OCI-LY3 (cell line): ENCODE measurements around the gene TIGD3.

Source experiments
- H2AFZ ChIP-seq: fragments of 200-600, 300-600 bp; shearing (Covaris generic); 2 replicates; pipeline ENCODE4 v1.6.0; 2014; ENCODE audit warnings: antibody characterized with exemption, low read depth, low read length
- H3K27ac ChIP-seq: fragments of 200-600, 300-600 bp; sonication (generic); 2 replicates; pipeline ENCODE4 v1.5.1; 2014; ENCODE audit warnings: mild to moderate bottlenecking, low read length, moderate library complexity, mixed read lengths
- H3K27me3 ChIP-seq: fragments of 200-600, 300-600 bp; sonication (generic); 2 replicates; pipeline ENCODE4 v1.6.1; 2014; ENCODE audit warnings: low read depth, low read length, mixed read lengths
- H3K36me3 ChIP-seq: fragments of 200-600, 300-600 bp; sonication (generic); replicated peaks from 2 replicates; pipeline ENCODE3; 2014; ENCODE audit warnings: low read depth, low read length, mixed read lengths
- H3K4me1 ChIP-seq: fragments of 300-600, 200-600 bp; sonication (generic); 2 replicates; pipeline ENCODE4 v1.6.1; 2014; ENCODE audit warnings: low read length, mixed read lengths
- H3K4me2 ChIP-seq: fragments of 200-600, 300-600 bp; sonication (generic); 2 replicates; pipeline ENCODE4 v1.6.1; 2014; ENCODE audit warnings: low read length, mixed read lengths
- H3K4me3 ChIP-seq: fragments of 300-600, 200-600 bp; sonication (generic); 2 replicates; pipeline ENCODE4 v1.5.1; 2014; ENCODE audit warnings: antibody characterized with exemption, mild to moderate bottlenecking, low read length, moderate library complexity
- H3K79me2 ChIP-seq: fragments of 300-600, 200-600 bp; shearing (Covaris generic); 2 replicates; pipeline ENCODE4 v1.6.1; 2014; ENCODE audit warnings: mild to moderate bottlenecking, low read length, mixed read lengths
- H3K9ac ChIP-seq: fragments of 300-600, 200-600 bp; shearing (Covaris generic); 2 replicates; pipeline ENCODE4 v1.6.0; 2014; ENCODE audit warnings: mild to moderate bottlenecking, low read length, moderate library complexity
- H3K9me3 ChIP-seq: fragments of 200-600, 300-600 bp; shearing (Covaris generic); 2 replicates; pipeline ENCODE4 v1.6.1; 2014; ENCODE audit warnings: low read length, mixed read lengths; ENCODE audit not compliant: insufficient read depth
- H4K20me1 ChIP-seq: fragments of 200-600, 300-600 bp; sonication (generic); 2 replicates; pipeline ENCODE4 v1.6.1; 2016; ENCODE audit warnings: low read length, mixed read lengths; ENCODE audit not compliant: insufficient read depth
- EZH2phosphoT487 ChIP-seq: fragments of 200-600 bp; shearing (Covaris generic); IDR thresholded peaks from 2 replicates; pipeline ENCODE4 v1.6.1; 2018; ENCODE audit warnings: antibody characterized with exemption, mixed run types, low read depth
- TF ChIP-seq, protein P1 (sequence below): fragments of 200-600, 300-600 bp; sonication (generic); IDR thresholded peaks from 2 replicates; pipeline ENCODE4 v1.5.1; 2014; ENCODE audit warnings: antibody characterized with exemption, low read length, low read depth

Gene TIGD3

DNA sequence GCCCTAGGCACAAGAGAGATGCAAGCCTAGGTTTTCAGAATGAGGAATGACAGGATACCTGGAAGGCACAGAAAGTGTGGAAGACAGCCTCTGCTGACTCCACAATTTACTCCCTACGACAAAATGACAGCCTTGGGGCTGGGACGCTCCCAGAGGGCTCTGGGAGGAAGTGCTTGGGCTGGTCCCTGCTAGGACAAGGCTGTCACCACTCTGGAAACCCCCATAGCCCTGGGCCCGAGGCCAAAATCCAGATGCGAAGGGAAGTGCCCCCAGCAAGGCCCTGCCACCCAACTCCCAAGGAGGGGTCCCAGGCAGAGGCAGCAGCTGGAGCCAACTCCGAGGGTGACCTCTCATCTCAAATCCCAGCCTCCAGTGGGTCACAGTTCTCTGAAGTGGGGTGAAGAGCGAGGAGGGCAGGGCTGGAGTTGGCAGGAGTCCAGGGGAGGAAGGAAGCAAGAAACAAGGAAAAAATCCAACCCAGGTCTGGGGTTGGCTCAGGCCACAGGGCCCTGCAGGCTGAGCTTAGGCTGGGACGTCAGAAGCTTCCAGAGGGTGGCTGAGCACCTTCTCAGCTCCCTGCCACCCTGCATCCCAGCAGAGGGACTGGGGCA, 46.2 kb upstream of the TIGD3 start:
- no peak overlapping the region for H2AFZ ChIP-seq
- H3K4me3 ChIP-seq: no peak overlapping the region
- H3K27me3 ChIP-seq: peaks cover 5% of the 10 kb centered on the region
- H3K36me3 ChIP-seq: peaks cover 8% of the 10 kb centered on the region
- H3K9me3 ChIP-seq: no peaks in the 10 kb centered on the region
- no peak for TF ChIP-seq EZH2phosphoT487
- TF ChIP-seq, protein P1, sequence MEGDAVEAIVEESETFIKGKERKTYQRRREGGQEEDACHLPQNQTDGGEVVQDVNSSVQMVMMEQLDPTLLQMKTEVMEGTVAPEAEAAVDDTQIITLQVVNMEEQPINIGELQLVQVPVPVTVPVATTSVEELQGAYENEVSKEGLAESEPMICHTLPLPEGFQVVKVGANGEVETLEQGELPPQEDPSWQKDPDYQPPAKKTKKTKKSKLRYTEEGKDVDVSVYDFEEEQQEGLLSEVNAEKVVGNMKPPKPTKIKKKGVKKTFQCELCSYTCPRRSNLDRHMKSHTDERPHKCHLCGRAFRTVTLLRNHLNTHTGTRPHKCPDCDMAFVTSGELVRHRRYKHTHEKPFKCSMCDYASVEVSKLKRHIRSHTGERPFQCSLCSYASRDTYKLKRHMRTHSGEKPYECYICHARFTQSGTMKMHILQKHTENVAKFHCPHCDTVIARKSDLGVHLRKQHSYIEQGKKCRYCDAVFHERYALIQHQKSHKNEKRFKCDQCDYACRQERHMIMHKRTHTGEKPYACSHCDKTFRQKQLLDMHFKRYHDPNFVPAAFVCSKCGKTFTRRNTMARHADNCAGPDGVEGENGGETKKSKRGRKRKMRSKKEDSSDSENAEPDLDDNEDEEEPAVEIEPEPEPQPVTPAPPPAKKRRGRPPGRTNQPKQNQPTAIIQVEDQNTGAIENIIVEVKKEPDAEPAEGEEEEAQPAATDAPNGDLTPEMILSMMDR: no peak
- no peak overlapping the region for H3K27ac ChIP-seq
- H4K20me1 ChIP-seq: no peaks in the 10 kb centered on the region
- H3K4me2 ChIP-seq: no peak overlapping the region
- H3K4me1 ChIP-seq: peaks cover 7% of the 10 kb centered on the region
- H3K9ac ChIP-seq: no peak overlapping the region
- no peaks in the 10 kb centered on the region for H3K79me2 ChIP-seq

DNA sequence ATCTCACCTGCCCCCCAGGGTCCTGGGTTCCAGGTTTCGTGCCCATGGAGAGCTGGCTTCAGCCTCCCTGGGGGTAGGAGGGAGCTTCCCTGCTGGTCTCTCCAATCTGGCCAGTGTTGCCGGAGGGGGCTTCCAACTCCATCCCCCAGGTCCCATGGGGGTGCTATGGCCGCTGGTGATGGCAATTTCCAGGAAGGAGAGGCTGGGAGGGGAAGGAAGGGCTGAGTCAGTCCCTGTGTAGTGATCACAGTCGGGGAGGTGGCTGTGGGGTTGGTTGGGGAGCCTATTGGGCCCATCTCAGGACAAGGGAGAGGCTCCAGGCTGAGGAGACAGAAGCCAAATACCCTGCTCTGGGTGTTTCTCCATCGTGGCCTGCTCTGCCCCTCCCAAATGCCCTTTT, 45.5 kb upstream of the TIGD3 start:
- no peaks in the 10 kb centered on the region for H4K20me1 ChIP-seq
- H3K4me2 ChIP-seq: no peak overlapping the region
- H3K4me1 ChIP-seq: peaks cover 7% of the 10 kb centered on the region
- no peak overlapping the region for H3K4me3 ChIP-seq
- no peak overlapping the region for H2AFZ ChIP-seq
- TF ChIP-seq, protein P1: no peak
- no peak for TF ChIP-seq EZH2phosphoT487
- no peaks in the 10 kb centered on the region for H3K9me3 ChIP-seq
- H3K36me3 ChIP-seq: peaks cover 2% of the 10 kb centered on the region
- H3K79me2 ChIP-seq: no peaks in the 10 kb centered on the region
- H3K27me3 ChIP-seq: peaks cover 11% of the 10 kb centered on the region
- H3K9ac ChIP-seq: no peak overlapping the region
- H3K27ac ChIP-seq: no peak overlapping the region

DNA sequence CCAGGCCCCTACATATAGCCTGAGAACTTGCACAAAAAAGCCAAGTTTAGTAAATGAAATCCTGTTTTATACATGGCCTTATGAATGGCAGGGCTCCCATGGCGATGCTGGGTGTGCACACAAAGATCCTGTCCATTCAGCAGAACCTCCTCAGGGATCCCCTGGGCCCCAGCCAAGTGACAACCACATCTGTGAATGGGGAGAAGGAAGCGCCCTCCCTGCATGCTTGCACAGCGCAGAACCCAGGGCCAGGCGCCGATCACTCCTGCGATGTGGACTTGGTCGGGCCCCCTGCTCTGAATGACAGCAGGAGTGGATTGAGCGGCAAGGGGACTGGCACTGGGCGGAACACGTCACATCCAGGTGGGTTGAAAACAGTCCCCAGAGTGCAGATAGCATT, 44.3 kb upstream of the TIGD3 start:
- no peaks in the 10 kb centered on the region for H3K36me3 ChIP-seq
- no peak for TF ChIP-seq EZH2phosphoT487
- TF ChIP-seq, protein P1: no peak
- H3K27me3 ChIP-seq: peaks cover 14% of the 10 kb centered on the region
- H3K9ac ChIP-seq: no peak overlapping the region
- H3K9me3 ChIP-seq: no peaks in the 10 kb centered on the region
- no peaks in the 10 kb centered on the region for H3K79me2 ChIP-seq
- no peak overlapping the region for H3K27ac ChIP-seq
- H3K4me2 ChIP-seq: no peak overlapping the region
- H3K4me3 ChIP-seq: no peak overlapping the region
- no peak overlapping the region for H2AFZ ChIP-seq
- H4K20me1 ChIP-seq: no peaks in the 10 kb centered on the region
- peaks cover 9% of the 10 kb centered on the region for H3K4me1 ChIP-seq

DNA sequence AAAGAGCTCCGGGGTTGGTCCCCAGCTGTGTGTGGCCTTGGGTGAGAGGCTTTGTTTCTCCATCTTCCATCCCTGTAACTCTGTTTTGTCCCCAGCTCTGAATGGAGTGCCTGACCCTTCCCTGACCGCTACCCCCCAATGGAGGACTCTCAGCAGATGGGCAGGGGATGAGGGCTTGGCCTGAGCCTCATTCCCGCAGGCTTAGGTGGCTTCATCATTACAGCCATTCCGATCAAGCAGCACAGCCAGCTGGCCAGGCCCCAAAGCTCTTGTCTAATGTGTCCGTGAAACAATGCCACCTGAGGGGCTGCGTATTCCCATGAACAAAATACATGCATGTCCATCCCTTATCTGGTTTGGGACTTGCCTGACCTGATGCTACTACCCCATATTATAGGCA, 43.8 kb upstream of the TIGD3 start:
- Histone ChIP-seq H3K4me3 (no peak overlapping the region), H3K9ac (no peak overlapping the region), H3K4me1 (peaks cover 10% of the 10 kb centered on the region), H3K79me2 (no peaks in the 10 kb centered on the region), H2AFZ (no peak overlapping the region), H3K36me3 (no peaks in the 10 kb centered on the region), H3K27ac (no peak overlapping the region), H3K9me3 (no peaks in the 10 kb centered on the region), H3K4me2 (no peak overlapping the region), H3K27me3 (peaks cover 14% of the 10 kb centered on the region), H4K20me1 (no peaks in the 10 kb centered on the region)
- TF ChIP-seq, protein P1: no peak
- no peak for TF ChIP-seq EZH2phosphoT487
